Measurements from ENCODE around the gene ADAMTS16. TPM values are rescaled to one million over a fixed set of nuclear protein-coding genes. Genes with fewer than 3 reads are reported as not detected.

Gene ADAMTS16
- total and polyA plus RNA-seq, 9 of the 15 experiments (the other 6 are each of a cell fraction or from before 2014, with no cell fraction given), result not detected

GRCh38 chr5:5302201-5302600, 162.1 kb downstream of the ADAMTS16 start (continued):
- TF ChIP-seq NUFIP1 (IDR thresholded peaks at IDR 0.05; ENCODE audit: partially characterized antibody) (no peak), MECOM (CRISPR knock-in tag; IDR thresholded peaks at IDR 0.05) (no peak), FOXM1 (IDR thresholded peaks at IDR 0.05; ENCODE audit: low read depth) (no peak), FOXM1 (CRISPR knock-in tag; IDR thresholded peaks at IDR 0.05; ENCODE audit: low read depth) (no peak), EWSR1 (IDR thresholded peaks at IDR 0.05; ENCODE audit: borderline replicate concordance, low read depth, partially characterized antibody) (no peak), MTA3 (IDR thresholded peaks at IDR 0.05; ENCODE audit: borderline replicate concordance) (no peak), ZNF146 (CRISPR knock-in tag; IDR thresholded peaks at IDR 0.05; ENCODE audit: unreplicated experiment) (no peak)

- Histone ChIP-seq H3K79me2 (ENCODE audit: control insufficient read depth, insufficient read depth, low read length) (no peaks in the 10 kb centered on the region), H3K4me3 (no peak overlapping the region), H3K9me3 (replicated peaks; ENCODE audit: control insufficient read depth, insufficient read depth, low read depth, low read length) (no peaks in the 10 kb centered on the region), H3K9ac (ENCODE audit: insufficient read depth in 1 of 2, low read depth in 2 of 2, low read length in 2 of 2) (no peak overlapping the region), H3K4me1 (replicated peaks in 1 of 2; ENCODE audit: control insufficient read depth in 2 of 2, insufficient read depth in 2 of 2, low read length in 2 of 2) (no peaks in the 10 kb centered on the region), H3K4me2 (ENCODE audit: insufficient read depth, low read length) (no peak overlapping the region), H3K27me3 (ENCODE audit: control insufficient read depth in 2 of 2, insufficient read depth in 2 of 2, low read length in 2 of 2) (peaks cover 8 to 61% of the 10 kb centered on the region in 2 experiments; a peak in 4 of 5 replicates), H3K27ac (ENCODE audit: extremely low read depth, low read depth, low read length) (no peak overlapping the region), H3K36me3 (ENCODE audit: control insufficient read depth, insufficient read depth, low read length) (no peaks in the 10 kb centered on the region), H4K20me1 (replicated peaks; ENCODE audit: control insufficient read depth, insufficient read depth, low read length) (no peaks in the 10 kb centered on the region; the same call in 1 of the 2 replicates), H2AFZ (ENCODE audit: low read depth, low read length) (no peak overlapping the region), H3K9me1 (ENCODE audit: control insufficient read depth, insufficient read depth, low read length) (no peaks in the 10 kb centered on the region)
- FAIRE-seq (no peak), DNase-seq (ENCODE audit: extremely low read depth in 1 of 4, low spot score in 3 of 4) (no peak), ATAC-seq (peak; percentile 19; the same call in 2 of the 3 replicates)
- BruUV-seq (replicated peaks), result no TSS peak
- in situ Hi-C loops (cut with MboI) (no loop called here), intact Hi-C loops (cut with micrococcal nuclease) (no loop called here)
- 0% methylated on average over 15 of the region's 15 CpGs for WGBS (ENCODE audit: insufficient coverage, low coverage, missing lambda C conversion rate)
- ChIA-PET CTCF (ENCODE audit: low intra/inter-chr PET ratio) (no interaction called here), POLR2A (no interaction called here)
- TF ChIP-seq ZNF444 (CRISPR knock-in tag; IDR thresholded peaks at IDR 0.05) (no peak), MTA1 (IDR thresholded peaks at IDR 0.05; ENCODE audit: borderline replicate concordance) (no peak), PKNOX1 (IDR thresholded peaks at IDR 0.05) (no peak), ZNF133 (CRISPR knock-in tag; IDR thresholded peaks at IDR 0.05) (no peak), ZNF318 (IDR thresholded peaks at IDR 0.05; ENCODE audit: borderline replicate concordance in 1 of 2, low read depth in 1 of 2) (no peak), MED1 (CRISPR knock-in tag; IDR thresholded peaks at IDR 0.05; ENCODE audit: borderline replicate concordance) (no peak), TBL1XR1 (IDR thresholded peaks at IDR 0.05; ENCODE audit: low read length in 2 of 2) (no peak), ZNF316 (IDR thresholded peaks at IDR 0.05) (no peak)
These were observed 163.1 kb downstream of the ADAMTS16 start for GRCh38 chr5:5303242-5303641.
